HepG2 (cell line): Measurements from ENCODE around the gene PLXNB2. TPM values are rescaled to one million over a fixed set of nuclear protein-coding genes. Genes with fewer than 3 reads are reported as not detected.
A peak's percentile ranks its signal among the peaks of the same experiment; 100 is the strongest.

Experiments used
- DPF2 ChIP-seq: sonication (generic); formaldehyde crosslinking; IDR thresholded peaks from 2 replicates; pipeline ENCODE4 v1.4.0; 2020; ENCODE audit warnings: mild to moderate bottlenecking, low read depth, missing genetic modification reagents, borderline replicate concordance
- HIVEP1 ChIP-seq: sonication (generic); formaldehyde crosslinking; IDR thresholded peaks from 2 replicates; pipeline ENCODE4 v1.4.0; 2020; ENCODE audit warnings: mild to moderate bottlenecking, missing genetic modification reagents
- HNF4A ChIP-seq: sonication (generic); formaldehyde crosslinking; IDR thresholded peaks from 2 replicates; pipeline ENCODE4 v1.4.0; 2020; ENCODE audit warnings: missing genetic modification reagents
- HOXA9 ChIP-seq: sonication (generic); formaldehyde crosslinking; IDR thresholded peaks from 2 replicates; pipeline ENCODE4 v1.8.1; 2022; ENCODE audit warnings: missing genetic modification reagents, mild to moderate bottlenecking, moderate library complexity, borderline replicate concordance
- KLF15 ChIP-seq: sonication (generic); formaldehyde crosslinking; IDR thresholded peaks from 2 replicates; pipeline ENCODE4 v1.8.1; 2023; ENCODE audit warnings: borderline replicate concordance, mild to moderate bottlenecking, inconsistent platforms, missing genetic modification reagents, mixed read lengths
- ONECUT2 ChIP-seq: sonication (generic); formaldehyde crosslinking; IDR thresholded peaks from 2 replicates; pipeline ENCODE4 v1.4.0; 2020; ENCODE audit warnings: missing genetic modification reagents
- SALL2 ChIP-seq: sonication (generic); formaldehyde crosslinking; IDR thresholded peaks from 2 replicates; pipeline ENCODE4 v1.8.1; 2023; ENCODE audit warnings: mild to moderate bottlenecking, missing genetic modification reagents, inconsistent platforms
- SP4 ChIP-seq: sonication (generic); formaldehyde crosslinking; IDR thresholded peaks from 2 replicates; pipeline ENCODE4 v1.8.1; 2023; ENCODE audit warnings: mild to moderate bottlenecking, missing genetic modification reagents
- TGIF2 ChIP-seq: IDR thresholded peaks from 2 replicates; pipeline ENCODE4 v1.6.1; 2016; ENCODE audit warnings: control low read depth, missing compliant biosample characterization
- ZNF773 ChIP-seq: sonication (generic); formaldehyde crosslinking; IDR thresholded peaks from 2 replicates; pipeline ENCODE4 v1.4.0; 2020; ENCODE audit warnings: missing genetic modification reagents, borderline replicate concordance
- ZSCAN22 ChIP-seq: sonication (generic); formaldehyde crosslinking; IDR thresholded peaks from 2 replicates; pipeline ENCODE4 v1.4.0; 2020; ENCODE audit warnings: mild to moderate bottlenecking, missing genetic modification reagents
- polyA plus RNA-seq, 8 experiments: library from polyadenylated mRNA; depleted of rRNA in 3 of 8; stranded (reverse) in 7 of 8; unstranded in 1 of 8; fragments of >200 nt; fragmentation: Illumina TruSeq in 4 of 8; extraction: Trizol in 4 of 8; gene quantifications; 2 replicates each; pipeline versions ENCODE4 v1.2.1 to v1.2.3, GENCODE V29; 2011 to 2016; ENCODE audit warnings: low read depth in 4 of 8, missing spikeins in 1 of 8, mixed read lengths in 1 of 8; ENCODE audit not compliant: insufficient read depth in 1 of 8
- total RNA-seq, 5 experiments: library from RNA; depleted of rRNA; stranded (reverse); fragments of >200 nt; fragmentation: Illumina TruSeq; extraction: Trizol; gene quantifications; 2 replicates each; pipeline ENCODE4 v1.2.3, GENCODE V29; 2016; ENCODE audit warnings: low read depth in 1 of 5
- TF ChIP-seq, protein P1 (sequence below): sonication (generic); formaldehyde crosslinking; IDR thresholded peaks from 2 replicates; pipeline ENCODE4 v1.4.0; 2020; ENCODE audit warnings: missing genetic modification reagents, borderline replicate concordance
- TF ChIP-seq, protein P2 (sequence below): IDR thresholded peaks from 2 replicates; pipeline ENCODE4 v1.6.1; 2016; ENCODE audit warnings: low read depth, borderline replicate concordance
- TF ChIP-seq, protein P3 (sequence below): sonication (generic); formaldehyde crosslinking; IDR thresholded peaks from 2 replicates; pipeline ENCODE4 v1.4.0; 2020; ENCODE audit warnings: missing genetic modification reagents
- TF ChIP-seq, protein P4 (sequence below): IDR thresholded peaks from 2 replicates; pipeline ENCODE4 v1.6.1; 2016
- TF ChIP-seq, protein P5 (sequence below): IDR thresholded peaks from 2 replicates; pipeline ENCODE4 v1.6.1; 2016; ENCODE audit warnings: missing compliant biosample characterization, missing genetic modification reagents, borderline replicate concordance

PLXNB2 gene
- total and polyA plus RNA-seq, 2 of the 13 experiments (the other 11 are each of a cell fraction or from before 2014, with no cell fraction given), result 32.6 to 68.9 TPM

DNA sequence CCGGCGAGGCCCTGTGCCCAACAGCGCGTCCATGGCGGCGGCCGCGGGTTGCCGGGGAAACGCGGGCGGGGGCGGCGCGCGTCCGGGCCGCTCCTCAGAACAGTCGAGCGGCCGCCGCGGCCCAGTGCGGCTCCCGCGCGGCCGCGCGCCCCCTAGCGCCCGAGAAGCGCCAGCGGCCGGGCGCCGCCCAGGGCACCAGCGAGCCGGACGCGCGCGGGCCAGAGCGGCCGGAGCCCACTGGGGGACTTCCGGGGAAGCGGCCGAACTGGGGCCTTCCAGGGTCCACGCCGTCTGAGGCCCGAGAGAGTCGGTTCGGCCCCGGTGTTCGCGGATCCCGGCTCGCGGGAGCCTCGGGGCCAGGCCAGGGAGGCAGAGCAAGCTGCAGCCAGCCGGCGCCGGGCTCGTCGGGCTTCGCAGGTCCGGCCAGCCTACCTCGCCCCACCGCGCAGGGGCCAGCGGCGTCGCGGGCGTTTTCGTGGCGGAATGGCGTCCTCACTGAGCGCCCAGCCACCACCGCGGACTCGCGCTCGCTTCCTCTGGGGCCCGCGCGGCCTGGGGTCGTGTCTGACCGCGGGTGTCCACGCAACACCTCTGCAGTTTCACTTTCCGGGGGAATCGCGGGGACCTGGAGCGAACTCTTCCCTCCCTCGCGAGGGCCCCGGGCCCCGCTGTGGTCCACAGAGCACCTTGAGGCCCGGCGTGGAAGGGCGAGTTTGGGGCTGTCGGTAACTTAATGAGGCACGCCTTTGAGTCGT, 19.7 kb upstream of the PLXNB2 start, which contains the start of gene DENND6B (continued):
- TF ChIP-seq, protein P1, sequence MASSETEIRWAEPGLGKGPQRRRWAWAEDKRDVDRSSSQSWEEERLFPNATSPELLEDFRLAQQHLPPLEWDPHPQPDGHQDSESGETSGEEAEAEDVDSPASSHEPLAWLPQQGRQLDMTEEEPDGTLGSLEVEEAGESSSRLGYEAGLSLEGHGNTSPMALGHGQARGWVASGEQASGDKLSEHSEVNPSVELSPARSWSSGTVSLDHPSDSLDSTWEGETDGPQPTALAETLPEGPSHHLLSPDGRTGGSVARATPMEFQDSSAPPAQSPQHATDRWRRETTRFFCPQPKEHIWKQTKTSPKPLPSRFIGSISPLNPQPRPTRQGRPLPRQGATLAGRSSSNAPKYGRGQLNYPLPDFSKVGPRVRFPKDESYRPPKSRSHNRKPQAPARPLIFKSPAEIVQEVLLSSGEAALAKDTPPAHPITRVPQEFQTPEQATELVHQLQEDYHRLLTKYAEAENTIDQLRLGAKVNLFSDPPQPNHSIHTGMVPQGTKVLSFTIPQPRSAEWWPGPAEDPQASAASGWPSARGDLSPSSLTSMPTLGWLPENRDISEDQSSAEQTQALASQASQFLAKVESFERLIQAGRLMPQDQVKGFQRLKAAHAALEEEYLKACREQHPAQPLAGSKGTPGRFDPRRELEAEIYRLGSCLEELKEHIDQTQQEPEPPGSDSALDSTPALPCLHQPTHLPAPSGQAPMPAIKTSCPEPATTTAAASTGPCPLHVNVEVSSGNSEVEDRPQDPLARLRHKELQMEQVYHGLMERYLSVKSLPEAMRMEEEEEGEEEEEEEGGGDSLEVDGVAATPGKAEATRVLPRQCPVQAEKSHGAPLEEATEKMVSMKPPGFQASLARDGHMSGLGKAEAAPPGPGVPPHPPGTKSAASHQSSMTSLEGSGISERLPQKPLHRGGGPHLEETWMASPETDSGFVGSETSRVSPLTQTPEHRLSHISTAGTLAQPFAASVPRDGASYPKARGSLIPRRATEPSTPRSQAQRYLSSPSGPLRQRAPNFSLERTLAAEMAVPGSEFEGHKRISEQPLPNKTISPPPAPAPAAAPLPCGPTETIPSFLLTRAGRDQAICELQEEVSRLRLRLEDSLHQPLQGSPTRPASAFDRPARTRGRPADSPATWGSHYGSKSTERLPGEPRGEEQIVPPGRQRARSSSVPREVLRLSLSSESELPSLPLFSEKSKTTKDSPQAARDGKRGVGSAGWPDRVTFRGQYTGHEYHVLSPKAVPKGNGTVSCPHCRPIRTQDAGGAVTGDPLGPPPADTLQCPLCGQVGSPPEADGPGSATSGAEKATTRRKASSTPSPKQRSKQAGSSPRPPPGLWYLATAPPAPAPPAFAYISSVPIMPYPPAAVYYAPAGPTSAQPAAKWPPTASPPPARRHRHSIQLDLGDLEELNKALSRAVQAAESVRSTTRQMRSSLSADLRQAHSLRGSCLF (CRISPR knock-in tag), result 0 out of 2 replicates have a peak, but pooled peaks have one; percentile 42
- TF ChIP-seq ZNF773 (CRISPR knock-in tag) (peak; percentile 88; the same call in 1 of the 2 replicates), TGIF2 (no peak), DPF2 (CRISPR knock-in tag) (no peak), SP4 (CRISPR knock-in tag) (peak; percentile 54; the same call in 1 of the 2 replicates), HOXA9 (CRISPR knock-in tag) (no peak), HIVEP1 (CRISPR knock-in tag) (peak; percentile 57), SALL2 (CRISPR knock-in tag) (peak; percentile 88), ZSCAN22 (CRISPR knock-in tag) (no peak), KLF15 (CRISPR knock-in tag) (0 out of 2 replicates have a peak, but pooled peaks have one; percentile 64), HNF4A (no peak), ONECUT2 (no peak)
- TF ChIP-seq, protein P2, sequence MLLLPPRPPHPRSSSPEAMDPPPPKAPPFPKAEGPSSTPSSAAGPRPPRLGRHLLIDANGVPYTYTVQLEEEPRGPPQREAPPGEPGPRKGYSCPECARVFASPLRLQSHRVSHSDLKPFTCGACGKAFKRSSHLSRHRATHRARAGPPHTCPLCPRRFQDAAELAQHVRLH (CRISPR knock-in tag), result no peak
- TF ChIP-seq, protein P3, sequence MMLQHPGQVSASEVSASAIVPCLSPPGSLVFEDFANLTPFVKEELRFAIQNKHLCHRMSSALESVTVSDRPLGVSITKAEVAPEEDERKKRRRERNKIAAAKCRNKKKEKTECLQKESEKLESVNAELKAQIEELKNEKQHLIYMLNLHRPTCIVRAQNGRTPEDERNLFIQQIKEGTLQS (CRISPR knock-in tag), result no peak
- TF ChIP-seq, protein P4, sequence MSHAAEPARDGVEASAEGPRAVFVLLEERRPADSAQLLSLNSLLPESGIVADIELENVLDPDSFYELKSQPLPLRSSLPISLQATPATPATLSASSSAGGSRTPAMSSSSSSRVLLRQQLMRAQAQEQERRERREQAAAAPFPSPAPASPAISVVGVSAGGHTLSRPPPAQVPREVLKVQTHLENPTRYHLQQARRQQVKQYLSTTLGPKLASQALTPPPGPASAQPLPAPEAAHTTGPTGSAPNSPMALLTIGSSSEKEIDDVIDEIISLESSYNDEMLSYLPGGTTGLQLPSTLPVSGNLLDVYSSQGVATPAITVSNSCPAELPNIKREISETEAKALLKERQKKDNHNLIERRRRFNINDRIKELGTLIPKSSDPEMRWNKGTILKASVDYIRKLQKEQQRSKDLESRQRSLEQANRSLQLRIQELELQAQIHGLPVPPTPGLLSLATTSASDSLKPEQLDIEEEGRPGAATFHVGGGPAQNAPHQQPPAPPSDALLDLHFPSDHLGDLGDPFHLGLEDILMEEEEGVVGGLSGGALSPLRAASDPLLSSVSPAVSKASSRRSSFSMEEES, result no peak
- TF ChIP-seq, protein P5, sequence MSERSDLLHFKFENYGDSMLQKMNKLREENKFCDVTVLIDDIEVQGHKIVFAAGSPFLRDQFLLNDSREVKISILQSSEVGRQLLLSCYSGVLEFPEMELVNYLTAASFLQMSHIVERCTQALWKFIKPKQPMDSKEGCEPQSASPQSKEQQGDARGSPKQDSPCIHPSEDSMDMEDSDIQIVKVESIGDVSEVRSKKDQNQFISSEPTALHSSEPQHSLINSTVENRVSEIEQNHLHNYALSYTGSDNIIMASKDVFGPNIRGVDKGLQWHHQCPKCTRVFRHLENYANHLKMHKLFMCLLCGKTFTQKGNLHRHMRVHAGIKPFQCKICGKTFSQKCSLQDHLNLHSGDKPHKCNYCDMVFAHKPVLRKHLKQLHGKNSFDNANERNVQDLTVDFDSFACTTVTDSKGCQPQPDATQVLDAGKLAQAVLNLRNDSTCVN (CRISPR knock-in tag), result no peak
